Activated B cell treated with CpG ODN at 0.5 μM for 24 hours (primary cell): Measurements from ENCODE around the gene PPP1R12A. TPM values are rescaled to one million over a fixed set of nuclear protein-coding genes. Genes with fewer than 3 reads are reported as not detected.

Experiments used
- ATAC-seq: fragments of 200-7000 bp; cut with Tn5 transposase; one replicate; pipeline ENCODE4 v1.10.0; 2021; ENCODE audit warnings: low read depth, mild to moderate bottlenecking, moderate library complexity
- CTCF ChIA-PET: fragments of 350-600 bp; sonication (Branson Sonifier 250); formaldehyde crosslinking; loops from one replicate; lab custom pipeline; 2021; ENCODE audit warnings: antibody characterized with exemption; lab: Charles Lee
- POLR2A ChIA-PET: fragments of 350-600 bp; sonication (Branson Sonifier 250); formaldehyde crosslinking; loops from one replicate; lab custom pipeline; 2021; ENCODE audit warnings: antibody characterized with exemption; lab: Charles Lee
- DNase-seq: peaks from one replicate; pipeline ENCODE4 v3.0.0; 2022
- H3K27ac Mint-ChIP-seq: one replicate; pipeline ENCODE4 v1.8.0; 2020; ENCODE audit warnings: mixed read lengths
- H3K27me3 Mint-ChIP-seq: one replicate; pipeline ENCODE4 v1.8.0; 2021; ENCODE audit warnings: mixed read lengths
- H3K36me3 Mint-ChIP-seq: one replicate; pipeline ENCODE4 v1.8.0; 2021; ENCODE audit warnings: low read depth, mixed read lengths
- H3K4me1 Mint-ChIP-seq: one replicate; pipeline ENCODE4 v1.8.0; 2021; ENCODE audit warnings: mixed read lengths
- H3K4me3 Mint-ChIP-seq: one replicate; pipeline ENCODE4 v1.8.0; 2020; ENCODE audit warnings: mild to moderate bottlenecking, mixed read lengths
- H3K9me3 Mint-ChIP-seq: one replicate; pipeline ENCODE4 v1.8.0; 2020; ENCODE audit warnings: mixed read lengths
- CTCF ChIP-seq: fragments of 200-600 bp; IDR thresholded peaks from one replicate; pipeline ENCODE4 v1.8.0; 2022; ENCODE audit warnings: antibody characterized with exemption, mild to moderate bottlenecking
- intact Hi-C: fragments of 100-400 bp; cut with micrococcal nuclease; formaldehyde crosslinking; loops from one replicate; pipeline ENCODE4 v1.15.1; 2024
- total RNA-seq: library from RNA; stranded (reverse); gene quantifications from 2 replicates; pipeline ENCODE4 v1.2.3, GENCODE V29; 2022

PPP1R12A gene
- total RNA-seq, 1 donor from 2014 or later = 90.4 TPM

DNA sequence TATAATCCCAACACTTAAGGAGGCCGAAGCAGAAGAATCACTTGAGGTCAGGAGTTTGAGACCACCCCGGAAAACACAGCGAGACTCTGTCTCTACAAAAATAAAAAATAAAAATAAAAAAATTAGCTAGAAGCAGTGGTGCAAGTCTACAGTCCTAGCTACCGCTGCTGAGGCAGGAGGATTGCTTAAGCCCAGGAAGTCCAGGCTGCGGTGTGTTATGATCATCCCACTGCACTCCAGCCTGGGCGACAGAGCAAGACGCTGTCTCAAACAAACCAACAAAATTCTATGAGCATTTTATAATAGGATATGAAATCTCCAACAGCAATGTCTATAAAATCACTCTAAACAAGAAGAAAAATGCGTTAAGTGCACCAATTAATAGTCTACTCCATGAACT, 75.3 kb downstream of the PPP1R12A start:
- H3K9me3 Mint-ChIP-seq = peaks cover 2% of the 10 kb centered on the region

GRCh38 chr12:79858518-79858917, 76.4 kb downstream of the PPP1R12A start:
- TF ChIP-seq CTCF = no peak
- H3K27me3 Mint-ChIP-seq = no peaks in the 10 kb centered on the region
- ChIA-PET CTCF (no interaction called here), POLR2A (no interaction called here)
- no peak overlapping the region for H3K27ac Mint-ChIP-seq
- no peak overlapping the region for H3K4me3 Mint-ChIP-seq
- intact Hi-C loops = no loop called here
- peaks cover 38% of the 10 kb centered on the region for H3K36me3 Mint-ChIP-seq
- H3K9me3 Mint-ChIP-seq = peaks cover 2% of the 10 kb centered on the region
- H3K4me1 Mint-ChIP-seq = peaks cover 23% of the 10 kb centered on the region
- DNase-seq = no peak
- ATAC-seq = no peak

More for the DNA sequence above, 75.3 kb downstream of the PPP1R12A start:
- intact Hi-C loops = no loop called here
- Mint-ChIP-seq H3K4me1 (peaks cover 27% of the 10 kb centered on the region), H3K36me3 (peaks cover 39% of the 10 kb centered on the region), H3K27me3 (no peaks in the 10 kb centered on the region), H3K4me3 (no peak overlapping the region), H3K27ac (no peak overlapping the region)
- ChIA-PET CTCF (no interaction called here), POLR2A (interaction anchor here (0.6 kb wide), 1 partner anchor 234 kb away, joined by 3 read pairs; no protein-coding TSS in a partner anchor)
- TF ChIP-seq CTCF = no peak
- no peak for ATAC-seq
- no peak for DNase-seq

DNA sequence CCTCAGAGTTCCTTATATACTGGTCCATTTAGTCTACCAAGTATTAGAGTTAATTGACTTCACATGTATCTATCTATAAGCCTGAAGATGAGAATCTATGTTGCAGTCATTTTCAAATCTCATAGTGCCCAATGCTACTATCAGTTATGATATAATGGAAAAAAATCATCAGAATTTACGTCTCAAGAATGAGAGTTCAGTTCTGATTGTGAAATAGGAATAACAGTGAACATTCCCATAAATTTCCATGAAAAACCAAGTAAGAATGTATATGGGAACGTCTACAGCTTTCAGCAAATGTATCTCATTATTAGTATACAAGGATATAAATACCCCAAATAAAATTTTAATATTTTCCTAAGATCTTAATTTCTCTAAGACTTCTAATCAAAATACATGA, 77.2 kb downstream of the PPP1R12A start:
- ChIA-PET POLR2A (no interaction called here), CTCF (no interaction called here)
- peaks cover 36% of the 10 kb centered on the region for H3K36me3 Mint-ChIP-seq
- no peak overlapping the region for H3K4me3 Mint-ChIP-seq
- peaks cover 18% of the 10 kb centered on the region for H3K4me1 Mint-ChIP-seq
- intact Hi-C loops = no loop called here
- peaks cover 2% of the 10 kb centered on the region for H3K9me3 Mint-ChIP-seq
- no peaks in the 10 kb centered on the region for H3K27me3 Mint-ChIP-seq
- no peak for TF ChIP-seq CTCF
- H3K27ac Mint-ChIP-seq = no peak overlapping the region
- DNase-seq (no peak), ATAC-seq (no peak)

DNA sequence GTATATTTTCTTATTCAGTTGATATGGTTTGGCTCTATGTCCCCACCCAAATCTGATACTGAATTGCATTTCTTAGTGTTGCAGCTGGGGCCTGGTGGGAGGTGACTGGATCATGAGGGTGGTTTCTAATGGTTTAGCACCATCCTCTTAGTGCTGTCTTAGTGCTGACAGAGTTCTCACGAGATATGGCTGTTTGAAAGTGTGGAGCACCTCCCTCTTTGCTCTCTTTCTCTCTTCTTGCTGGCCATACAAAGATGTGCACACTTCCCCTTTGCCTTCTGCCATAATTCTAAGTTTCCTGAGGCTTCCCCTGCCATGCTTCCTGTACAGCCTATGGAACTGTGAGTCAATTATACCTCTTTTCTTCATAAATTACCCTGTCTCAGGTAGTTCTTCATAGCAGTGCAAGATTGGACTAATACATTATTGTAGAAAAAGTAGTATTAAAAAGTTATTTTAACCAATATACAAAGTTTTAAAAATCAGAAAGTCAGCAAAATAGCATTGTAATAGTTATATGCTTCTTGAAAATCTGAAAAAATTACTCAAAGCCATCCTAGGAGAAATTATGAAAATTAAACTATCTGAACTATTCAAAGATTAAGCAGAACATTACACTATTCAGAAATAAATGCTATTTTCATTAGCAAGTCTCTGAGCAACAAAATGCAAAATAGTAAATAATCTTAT, 84.1 kb downstream of the PPP1R12A start:
- DNase-seq (no peak), ATAC-seq (no peak)
- Mint-ChIP-seq H3K4me3 (no peak overlapping the region), H3K27me3 (no peaks in the 10 kb centered on the region), H3K4me1 (peaks cover 32% of the 10 kb centered on the region), H3K36me3 (peaks cover 23% of the 10 kb centered on the region), H3K27ac (no peak overlapping the region), H3K9me3 (peaks cover 6% of the 10 kb centered on the region)
- CTCF ChIA-PET = no interaction called here
- POLR2A ChIA-PET = no interaction called here
- TF ChIP-seq CTCF = no peak
- intact Hi-C loops = no loop called here

DNA sequence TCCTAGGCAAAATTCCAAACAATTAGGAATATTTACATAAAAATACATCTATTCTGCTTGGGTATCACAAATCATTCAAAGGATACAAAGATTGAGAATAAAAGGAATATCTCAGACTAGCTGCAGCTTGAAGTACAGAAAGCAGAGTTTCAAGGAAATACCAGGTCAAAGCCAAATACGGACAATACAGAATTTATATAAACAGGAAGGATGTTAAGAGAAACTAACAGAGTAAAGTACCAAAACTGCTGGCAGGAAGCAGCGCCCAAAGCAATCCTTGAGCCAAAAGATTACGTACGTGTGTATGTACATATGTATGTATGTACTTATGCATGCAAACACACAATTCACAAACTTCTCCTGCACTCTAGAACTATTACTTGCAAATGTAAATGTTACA, 86.6 kb downstream of the PPP1R12A start:
- CTCF ChIA-PET = no interaction called here
- Mint-ChIP-seq H3K9me3 (peaks cover 6% of the 10 kb centered on the region), H3K4me1 (peaks cover 27% of the 10 kb centered on the region), H3K4me3 (no peak overlapping the region), H3K27me3 (no peaks in the 10 kb centered on the region), H3K36me3 (peaks cover 31% of the 10 kb centered on the region), H3K27ac (peak overlapping the region; percentile 30)
- no peak for TF ChIP-seq CTCF
- intact Hi-C loops = no loop called here
- DNase-seq = no peak
- no peak for ATAC-seq
- POLR2A ChIA-PET = no interaction called here
